HG03064 (cell line): Measurements from ENCODE around the gene CDC6.

ENCODE experiments used
- ATAC-seq: cut with Tn5 transposase; IDR thresholded peaks from one replicate; pipeline ENCODE4 v1.9.1; 2021; ENCODE audit warnings: low read depth; ENCODE audit not compliant: unreplicated experiment

The CDC6 gene

GRCh38 chr17:40338941-40339649 lies 51.4 kb downstream of the CDC6 start:
- ATAC-seq = no peak

- no peak for ATAC-seq
Observed at GRCh38 chr17:40340327-40340726, 52.6 kb downstream of the CDC6 start.

- ATAC-seq = no peak
Observed at GRCh38 chr17:40340880-40341807, 53.5 kb downstream of the CDC6 start.

GRCh38 chr17:40341808-40342503 lies 54.3 kb downstream of the CDC6 start:
- no peak for ATAC-seq

- no peak for ATAC-seq
Observed at GRCh38 chr17:40342504-40343218, 55.0 kb downstream of the CDC6 start.

- ATAC-seq = no peak
Observed at GRCh38 chr17:40343219-40344119, 55.8 kb downstream of the CDC6 start.

GRCh38 chr17:40344421-40345160 lies 56.9 kb downstream of the CDC6 start:
- no peak for ATAC-seq

GRCh38 chr17:40345161-40345993 lies 57.7 kb downstream of the CDC6 start:
- ATAC-seq = no peak

GRCh38 chr17:40345994-40346764 lies 58.5 kb downstream of the CDC6 start:
- ATAC-seq = no peak

GRCh38 chr17:40346765-40347158 lies 59.1 kb downstream of the CDC6 start:
- no peak for ATAC-seq

GRCh38 chr17:40347319-40348135 lies 59.8 kb downstream of the CDC6 start:
- no peak for ATAC-seq

- no peak for ATAC-seq
Observed at GRCh38 chr17:40348136-40348504, 60.4 kb downstream of the CDC6 start.

GRCh38 chr17:40348562-40349476 lies 61.1 kb downstream of the CDC6 start:
- ATAC-seq = no peak

- ATAC-seq = no peak
Observed at GRCh38 chr17:40349477-40349894, 61.8 kb downstream of the CDC6 start.

- no peak for ATAC-seq
Observed at GRCh38 chr17:40349895-40350688, 62.4 kb downstream of the CDC6 start.
